GM21723 (cell line): Measurements from ENCODE around the gene SIAH1.
A peak's percentile ranks its signal among the peaks of the same experiment; 100 is the strongest.
"Not testable (repeated sequence)": the region's sequence is repeated elsewhere in the genome, so short reads cannot be mapped to it uniquely, and the experiment has no call there.

ENCODE experiments used
- ATAC-seq: cut with Tn5 transposase; IDR thresholded peaks from one replicate; pipeline ENCODE4 v1.9.1; 2021; ENCODE audit warnings: mild to moderate bottlenecking, moderate library complexity; ENCODE audit not compliant: unreplicated experiment

Gene SIAH1

GRCh38 chr16:48385253-48386150 is at the start of gene SIAH1:
Gene SIAH1 (minus strand): TSS chr16:48385413. CDS start chr16:48362428, 22,985 bp downstream.
- peak; percentile 69 for ATAC-seq

- no peak for ATAC-seq
Measured at GRCh38 chr16:48434653-48435317, 49.6 kb upstream of the SIAH1 start.

GRCh38 chr16:48433850-48434530 is 48.8 kb upstream of the SIAH1 start:
- no peak for ATAC-seq

- ATAC-seq, result no peak
Measured at GRCh38 chr16:48433116-48433849, 48.1 kb upstream of the SIAH1 start.

- peak; percentile 83 for ATAC-seq
Measured at GRCh38 chr16:48432136-48432535, 46.9 kb upstream of the SIAH1 start.

- no peak for ATAC-seq
Measured at GRCh38 chr16:48430890-48431289, 45.7 kb upstream of the SIAH1 start.

- no peak for ATAC-seq
Measured at GRCh38 chr16:48426244-48427141, 41.3 kb upstream of the SIAH1 start.

GRCh38 chr16:48422537-48422936 is 37.3 kb upstream of the SIAH1 start:
- ATAC-seq, result no peak

- no peak for ATAC-seq
Measured at GRCh38 chr16:48421741-48422140, 36.5 kb upstream of the SIAH1 start.

GRCh38 chr16:48420437-48420836 is 35.2 kb upstream of the SIAH1 start:
- ATAC-seq, result no peak

- not testable (repeated sequence) for ATAC-seq
Measured at GRCh38 chr16:48416617-48417016, 31.4 kb upstream of the SIAH1 start.

- no peak for ATAC-seq
Measured at GRCh38 chr16:48413272-48413671, 28.1 kb upstream of the SIAH1 start.

- ATAC-seq, result no peak
Measured at GRCh38 chr16:48409839-48410632, 24.8 kb upstream of the SIAH1 start.

GRCh38 chr16:48408688-48409087 is 23.5 kb upstream of the SIAH1 start:
- no peak for ATAC-seq

GRCh38 chr16:48405907-48406306 is 20.7 kb upstream of the SIAH1 start:
- ATAC-seq, result no peak

- no peak for ATAC-seq
Measured at GRCh38 chr16:48405153-48405552, 19.9 kb upstream of the SIAH1 start.

GRCh38 chr16:48402547-48402946 is 17.3 kb upstream of the SIAH1 start:
- not testable (repeated sequence) for ATAC-seq

GRCh38 chr16:48395375-48395774 is 10.2 kb upstream of the SIAH1 start:
- no peak for ATAC-seq

- ATAC-seq, result no peak
Measured at GRCh38 chr16:48394355-48394703, 9.1 kb upstream of the SIAH1 start.
